Fibroblast of lung (primary cell): ENCODE measurements around the gene NCKAP5. TPM values are rescaled to one million over a fixed set of nuclear protein-coding genes. Genes with fewer than 3 reads are reported as not detected.

Experiments used
- DNase-seq, 2 donors: peaks; one replicate each; pipeline versions ENCODE4 v3.0.0 to v3.0.0-alpha.2; 2010; ENCODE audit warnings: low read depth in 2 of 2
- H2AFZ ChIP-seq: 2 replicates; pipeline ENCODE4 v1.5.1; 2012; ENCODE audit warnings: low read length, control low read depth, inconsistent platforms
- H3K27ac ChIP-seq: 2 replicates; pipeline ENCODE4 v1.5.1; 2011; ENCODE audit warnings: low read length, control low read depth; ENCODE audit not compliant: insufficient read depth
- H3K27me3 ChIP-seq: 2 replicates; pipeline ENCODE4 v1.5.1; 2011; ENCODE audit warnings: mild to moderate bottlenecking, low read length; ENCODE audit not compliant: control insufficient read depth, insufficient read depth
- H3K36me3 ChIP-seq: 2 replicates; pipeline ENCODE4 v1.5.1; 2011; ENCODE audit warnings: low read length; ENCODE audit not compliant: control insufficient read depth, insufficient read depth
- H3K4me1 ChIP-seq: 2 replicates; pipeline ENCODE4 v1.5.1; 2011; ENCODE audit warnings: low read length; ENCODE audit not compliant: control insufficient read depth, insufficient read depth; ENCODE audit errors: extremely low read depth
- H3K4me2 ChIP-seq: 2 replicates; pipeline ENCODE4 v1.5.1; 2011; ENCODE audit warnings: low read length, control low read depth; ENCODE audit not compliant: insufficient read depth; ENCODE audit errors: extremely low read depth
- H3K4me3 ChIP-seq, 4 experiments: fragments of 200-600 bp in 1 of 4; sonication (generic) in 1 of 4; replicated peaks in 1 of 4; 2 replicates each; pipeline ENCODE4 v1.5.1; 2011 to 2016; ENCODE audit warnings: low read length in 4 of 4, low read depth in 3 of 4, mild to moderate bottlenecking in 3 of 4, control low read depth in 2 of 4, inconsistent platforms in 1 of 4, mixed read lengths in 1 of 4; ENCODE audit not compliant: insufficient read depth in 1 of 4; ENCODE audit errors: control extremely low read depth in 1 of 4
- H3K79me2 ChIP-seq: 2 replicates; pipeline ENCODE4 v1.5.1; 2012; ENCODE audit warnings: mild to moderate bottlenecking, low read length, inconsistent platforms; ENCODE audit not compliant: control insufficient read depth, insufficient read depth
- H3K9ac ChIP-seq: 2 replicates; pipeline ENCODE4 v1.5.1; 2011; ENCODE audit warnings: mild to moderate bottlenecking, low read length, control low read depth; ENCODE audit not compliant: insufficient read depth
- H3K9me3 ChIP-seq: 2 replicates; pipeline ENCODE4 v1.5.1; 2012; ENCODE audit warnings: low read depth, low read length; ENCODE audit not compliant: control insufficient read depth, insufficient read depth
- H4K20me1 ChIP-seq: 2 replicates; pipeline ENCODE4 v1.5.1; 2011; ENCODE audit warnings: low read length; ENCODE audit not compliant: control insufficient read depth, insufficient read depth; ENCODE audit errors: extremely low read depth
- CTCF ChIP-seq, 2 donors: IDR thresholded peaks in 1 of 2; conservative IDR thresholded peaks in 1 of 2; 1 replicate in 1 of 2; 2 replicates in 1 of 2; pipeline ENCODE4 v1.5.1; 2011 to 2012; ENCODE audit warnings: low read length in 2 of 2, control low read depth in 1 of 2, inconsistent platforms in 1 of 2, low read depth in 1 of 2, mild to moderate bottlenecking in 1 of 2
- EZH2 ChIP-seq: IDR thresholded peaks from 2 replicates; pipeline ENCODE4 v1.5.1; 2012; ENCODE audit warnings: low read length, control low read depth, mild to moderate bottlenecking; ENCODE audit errors: missing control alignments
- polyA plus RNA-seq, 2 donors: library from polyadenylated mRNA; depleted of rRNA in 1 of 2; stranded (reverse) in 1 of 2; unstranded in 1 of 2; fragments of >200 nt; gene quantifications; 2 replicates each; pipeline ENCODE4 v1.2.1, GENCODE V29; 2011 to 2012; ENCODE audit warnings: missing spikeins in 1 of 2
- total RNA-seq: library from RNA; depleted of rRNA; stranded (reverse); fragments of >200 nt; gene quantifications from 2 replicates; pipeline ENCODE4 v1.2.1, GENCODE V29; 2014

NCKAP5 gene
- total and polyA plus RNA-seq, 2 donors (not counting 1 experiment from before 2014, with no cell fraction given): 2.6 to 6.2 TPM

GRCh38 chr2:133334923-133335322 is 233.3 kb downstream of the NCKAP5 start:
- H3K9me3 ChIP-seq: no peaks in the 10 kb centered on the region
- no peak overlapping the region for H2AFZ ChIP-seq
- no peaks in the 10 kb centered on the region for H3K4me1 ChIP-seq
- no peak overlapping the region for H3K9ac ChIP-seq
- H4K20me1 ChIP-seq: no peaks in the 10 kb centered on the region
- H3K27ac ChIP-seq: no peak overlapping the region
- no peak for TF ChIP-seq CTCF (conservative IDR thresholded peaks at IDR 0.05 in 1 of 2, IDR thresholded peaks at IDR 0.05 in 1 of 2; ENCODE audit: low read depth in 1 of 2, low read length in 2 of 2)
- peak in 1 of 2 donors; percentile 13 for DNase-seq
- no peak overlapping the region for H3K4me3 ChIP-seq
- no peak overlapping the region for H3K4me2 ChIP-seq
- no peaks in the 10 kb centered on the region for H3K79me2 ChIP-seq
- no peaks in the 10 kb centered on the region for H3K36me3 ChIP-seq
- H3K27me3 ChIP-seq: no peaks in the 10 kb centered on the region

- no peaks in the 10 kb centered on the region for H3K9me3 ChIP-seq
- H2AFZ ChIP-seq: no peak overlapping the region
- no peak for TF ChIP-seq EZH2
- no peak for TF ChIP-seq CTCF (conservative IDR thresholded peaks at IDR 0.05 in 1 of 2, IDR thresholded peaks at IDR 0.05 in 1 of 2; ENCODE audit: low read depth in 1 of 2, low read length in 2 of 2)
- no peaks in the 10 kb centered on the region for H3K4me1 ChIP-seq
- no peaks in the 10 kb centered on the region for H3K36me3 ChIP-seq
- H3K9ac ChIP-seq: no peak overlapping the region
- no peaks in the 10 kb centered on the region for H3K79me2 ChIP-seq
- H3K4me2 ChIP-seq: no peak overlapping the region
- no peaks in the 10 kb centered on the region for H4K20me1 ChIP-seq
- no peaks in the 10 kb centered on the region for H3K27me3 ChIP-seq
- H3K27ac ChIP-seq: no peak overlapping the region
- peak in 1 of 2 donors; percentile 19 for DNase-seq
- no peak overlapping the region for H3K4me3 ChIP-seq
Measured at GRCh38 chr2:133333181-133333580, 235.1 kb downstream of the NCKAP5 start.

GRCh38 chr2:133331436-133331835 is 236.8 kb downstream of the NCKAP5 start:
- no peak overlapping the region for H3K4me2 ChIP-seq
- H3K79me2 ChIP-seq: no peaks in the 10 kb centered on the region
- no peak for TF ChIP-seq EZH2
- H3K9ac ChIP-seq: no peak overlapping the region
- H2AFZ ChIP-seq: no peak overlapping the region
- no peak for DNase-seq
- no peaks in the 10 kb centered on the region for H4K20me1 ChIP-seq
- H3K4me1 ChIP-seq: no peaks in the 10 kb centered on the region
- H3K9me3 ChIP-seq: no peaks in the 10 kb centered on the region
- H3K36me3 ChIP-seq: no peaks in the 10 kb centered on the region
- no peak overlapping the region for H3K27ac ChIP-seq
- no peaks in the 10 kb centered on the region for H3K27me3 ChIP-seq
- no peak overlapping the region for H3K4me3 ChIP-seq
